Stomach smooth muscle (tissue), 2 donors: ENCODE results near the gene MYO5C.
"Not testable (repeated sequence)": the region's sequence is repeated elsewhere in the genome, so short reads cannot be mapped to it uniquely, and the experiment has no call there.

Source experiments
- H3K27ac ChIP-seq: one replicate; pipeline ENCODE4 v1.7.0; 2013; ENCODE audit warnings: mild to moderate bottlenecking, low read length, inconsistent platforms
- H3K27me3 ChIP-seq, 2 donors: one replicate each; pipeline ENCODE4 v1.7.0; 2013; ENCODE audit warnings: low read length in 2 of 2; ENCODE audit not compliant: insufficient read depth in 2 of 2, control insufficient read depth in 1 of 2
- H3K36me3 ChIP-seq, 2 donors: one replicate each; pipeline ENCODE4 v1.7.0; 2013; ENCODE audit warnings: low read length in 2 of 2; ENCODE audit not compliant: control insufficient read depth in 2 of 2, insufficient read depth in 2 of 2
- H3K4me1 ChIP-seq: one replicate; pipeline ENCODE4 v1.7.0; 2013; ENCODE audit warnings: low read length; ENCODE audit not compliant: control insufficient read depth, insufficient read depth
- H3K4me3 ChIP-seq, 2 donors: one replicate each; pipeline ENCODE4 v1.7.0; 2013; ENCODE audit warnings: low read length in 2 of 2
- H3K9ac ChIP-seq, 2 donors: one replicate each; pipeline ENCODE4 v1.7.0; 2013; ENCODE audit warnings: low read length in 2 of 2, mild to moderate bottlenecking in 1 of 2
- H3K9me3 ChIP-seq, 2 donors: one replicate each; pipeline ENCODE4 v1.7.0; 2013; ENCODE audit warnings: low read length in 2 of 2; ENCODE audit not compliant: control insufficient read depth in 2 of 2
- donor health status: healthy.
- donor health status: Pancreatic carcinoma.

MYO5C gene

GRCh38 chr15:52241489-52241888 lies 54.1 kb downstream of the MYO5C start:
- H3K36me3 ChIP-seq: no peaks in the 10 kb centered on the region
- no peaks in the 10 kb centered on the region for H3K9me3 ChIP-seq
- no peaks in the 10 kb centered on the region for H3K4me1 ChIP-seq
- peaks cover 0 to 2% of the 10 kb centered on the region in 2 donors for H3K27me3 ChIP-seq
- no peak overlapping the region for H3K9ac ChIP-seq
- no peak overlapping the region for H3K4me3 ChIP-seq
- H3K27ac ChIP-seq: no peak overlapping the region

GRCh38 chr15:52240166-52240565 lies 55.4 kb downstream of the MYO5C start:
- Histone ChIP-seq H3K27me3 (peaks cover 0 to 2% of the 10 kb centered on the region in 2 donors), H3K9me3 (no peaks in the 10 kb centered on the region), H3K9ac (no peak overlapping the region), H3K27ac (no peak overlapping the region), H3K36me3 (no peaks in the 10 kb centered on the region), H3K4me1 (no peaks in the 10 kb centered on the region), H3K4me3 (no peak overlapping the region)

- H3K27me3 ChIP-seq, H3K4me1 ChIP-seq, H3K9me3 ChIP-seq, H3K4me3 ChIP-seq, H3K9ac ChIP-seq, H3K36me3 ChIP-seq, H3K27ac ChIP-seq: not testable (repeated sequence)
Measured at GRCh38 chr15:52238989-52239525, 56.5 kb downstream of the MYO5C start.

- no peak overlapping the region for H3K9ac ChIP-seq
- H3K4me3 ChIP-seq: no peak overlapping the region
- no peaks in the 10 kb centered on the region for H3K36me3 ChIP-seq
- H3K9me3 ChIP-seq: no peaks in the 10 kb centered on the region
- H3K27ac ChIP-seq: no peak overlapping the region
- H3K4me1 ChIP-seq: no peaks in the 10 kb centered on the region
- H3K27me3 ChIP-seq: peaks cover 0 to 2% of the 10 kb centered on the region in 2 donors
Measured at GRCh38 chr15:52238149-52238548, 57.5 kb downstream of the MYO5C start.

GRCh38 chr15:52236013-52236412 lies 59.6 kb downstream of the MYO5C start:
- Histone ChIP-seq H3K9me3 (no peaks in the 10 kb centered on the region), H3K36me3 (no peaks in the 10 kb centered on the region), H3K9ac (no peak overlapping the region), H3K27me3 (no peaks in the 10 kb centered on the region), H3K4me3 (no peak overlapping the region), H3K4me1 (no peaks in the 10 kb centered on the region), H3K27ac (no peak overlapping the region)

GRCh38 chr15:52234596-52235541 lies 60.7 kb downstream of the MYO5C start:
- no peaks in the 10 kb centered on the region for H3K27me3 ChIP-seq
- H3K36me3 ChIP-seq: no peaks in the 10 kb centered on the region
- no peaks in the 10 kb centered on the region for H3K9me3 ChIP-seq
- no peak overlapping the region for H3K27ac ChIP-seq
- no peak overlapping the region for H3K4me3 ChIP-seq
- H3K9ac ChIP-seq: no peak overlapping the region
- H3K4me1 ChIP-seq: no peaks in the 10 kb centered on the region

GRCh38 chr15:52233405-52233804 lies 62.2 kb downstream of the MYO5C start:
- Histone ChIP-seq H3K4me1 (no peaks in the 10 kb centered on the region), H3K27me3 (no peaks in the 10 kb centered on the region), H3K9ac (no peak overlapping the region), H3K36me3 (no peaks in the 10 kb centered on the region), H3K4me3 (no peak overlapping the region), H3K27ac (no peak overlapping the region), H3K9me3 (no peaks in the 10 kb centered on the region)

- Histone ChIP-seq H3K9me3 (no peaks in the 10 kb centered on the region), H3K36me3 (no peaks in the 10 kb centered on the region), H3K27ac (no peak overlapping the region), H3K4me3 (no peak overlapping the region), H3K27me3 (no peaks in the 10 kb centered on the region), H3K9ac (no peak overlapping the region), H3K4me1 (no peaks in the 10 kb centered on the region)
Measured at GRCh38 chr15:52232327-52232726, 63.3 kb downstream of the MYO5C start.

- no peaks in the 10 kb centered on the region for H3K9me3 ChIP-seq
- no peaks in the 10 kb centered on the region for H3K36me3 ChIP-seq
- H3K4me1 ChIP-seq: no peaks in the 10 kb centered on the region
- no peak overlapping the region for H3K27ac ChIP-seq
- no peaks in the 10 kb centered on the region for H3K27me3 ChIP-seq
- H3K4me3 ChIP-seq: no peak overlapping the region
- no peak overlapping the region for H3K9ac ChIP-seq
Measured at GRCh38 chr15:52230073-52230472, 65.5 kb downstream of the MYO5C start.

GRCh38 chr15:52228921-52229320 lies 66.7 kb downstream of the MYO5C start:
- no peaks in the 10 kb centered on the region for H3K36me3 ChIP-seq

GRCh38 chr15:52227456-52227855 lies 68.1 kb downstream of the MYO5C start:
- no peaks in the 10 kb centered on the region for H3K36me3 ChIP-seq
- no peak overlapping the region for H3K9ac ChIP-seq
- H3K9me3 ChIP-seq: no peaks in the 10 kb centered on the region
- H3K27me3 ChIP-seq: no peaks in the 10 kb centered on the region
- H3K4me1 ChIP-seq: no peaks in the 10 kb centered on the region
- H3K27ac ChIP-seq: no peak overlapping the region
- no peak overlapping the region for H3K4me3 ChIP-seq

More at GRCh38 chr15:52228921-52229320, 66.7 kb downstream of the MYO5C start:
- H3K9me3 ChIP-seq: no peaks in the 10 kb centered on the region
- no peaks in the 10 kb centered on the region for H3K27me3 ChIP-seq
- H3K9ac ChIP-seq: no peak overlapping the region
- no peaks in the 10 kb centered on the region for H3K4me1 ChIP-seq
- no peak overlapping the region for H3K27ac ChIP-seq
- no peak overlapping the region for H3K4me3 ChIP-seq
